Upper lobe of left lung (tissue), 6 donors: ENCODE measurements around the gene DDC. TPM values are rescaled to one million over a fixed set of nuclear protein-coding genes. Genes with fewer than 3 reads are reported as not detected.

Experiments used
- ATAC-seq, 2 donors: fragments of 200-7000 bp; cut with Tn5 transposase; one replicate each; pipeline ENCODE4 v1.9.1; 2022; ENCODE audit warnings: mild to moderate bottlenecking in 2 of 2, moderate library complexity in 2 of 2; ENCODE audit not compliant: low FRiP score in 2 of 2
- DNase-seq, 2 donors: peaks; one replicate each; pipeline ENCODE4 v3.0.0-alpha.2; 2019 to 2020
- H3K27ac ChIP-seq, 4 donors: fragments of 200-600 bp; sonication (generic); one replicate each; pipeline ENCODE4 v1.5.1; 2016 to 2019
- H3K27me3 ChIP-seq, 4 donors: fragments of 200-600 bp; sonication (generic); one replicate each; pipeline ENCODE4 v1.5.1; 2017 to 2019
- H3K36me3 ChIP-seq, 4 donors: fragments of 200-600 bp; sonication (generic); one replicate each; pipeline ENCODE4 v1.5.1; 2016 to 2019
- H3K4me1 ChIP-seq, 4 donors: fragments of 200-600 bp; sonication (generic); one replicate each; pipeline ENCODE4 v1.5.1; 2018 to 2019
- H3K4me3 ChIP-seq, 4 donors: fragments of 200-600 bp; sonication (generic); one replicate each; pipeline ENCODE4 v1.5.1; 2017 to 2019; ENCODE audit warnings: mild to moderate bottlenecking in 2 of 4, moderate library complexity in 1 of 4
- H3K9me3 ChIP-seq, 4 donors: fragments of 200-600 bp; sonication (generic); one replicate each; pipeline ENCODE4 v1.5.1; 2018 to 2019
- EP300 ChIP-seq, 4 donors: sonication (generic); formaldehyde crosslinking; IDR thresholded peaks; one replicate each; pipeline ENCODE4 v1.5.1; 2017; ENCODE audit warnings: antibody characterized with exemption in 4 of 4, control low read depth in 2 of 4
- POLR2A ChIP-seq, 4 donors: fragments of 450-650 bp; IDR thresholded peaks; one replicate each; pipeline ENCODE4 v1.5.1; 2016 to 2017; ENCODE audit warnings: antibody characterized with exemption in 4 of 4, mild to moderate bottlenecking in 2 of 4
- POLR2AphosphoS5 ChIP-seq, 2 donors: sonication (generic); formaldehyde crosslinking; IDR thresholded peaks; one replicate each; pipeline ENCODE4 v1.5.1; 2017; ENCODE audit warnings: antibody characterized with exemption in 2 of 2
- WGBS, 2 donors: methylation state at CpG; one replicate each; pipeline ENCODE4 v1.1.5; 2017 to 2018; 5-methylcytosine and 5-hydroxymethylcytosine counted together
- total RNA-seq, 6 donors: library from RNA; depleted of rRNA in 4 of 6; stranded (reverse); fragments of >200 nt in 4 of 6; gene quantifications; one replicate each; pipeline versions ENCODE4 v1.1.0 to v1.2.1, GENCODE V29; 2016 to 2021
- TF ChIP-seq, protein P1 (sequence below), 6 experiments: fragments of 450-650 bp in 4 of 6; fragments of 200-600 bp in 2 of 6; sonication (generic) in 2 of 6; IDR thresholded peaks; one replicate each; pipeline ENCODE4 v1.5.1; 2016 to 2019; ENCODE audit warnings: antibody characterized with exemption in 6 of 6
- donor health status: DM: no; HTN: no; CAD: no; lungs with moderate emphysema.
- donor health status: DM: no; HTN: yes; CAD: no; lungs with severe emphysema.

The DDC gene
- total RNA-seq, 6 donors from 2014 or later, result 1.2 to 2.0 (median 1.4) TPM; not detected in 1

DNA sequence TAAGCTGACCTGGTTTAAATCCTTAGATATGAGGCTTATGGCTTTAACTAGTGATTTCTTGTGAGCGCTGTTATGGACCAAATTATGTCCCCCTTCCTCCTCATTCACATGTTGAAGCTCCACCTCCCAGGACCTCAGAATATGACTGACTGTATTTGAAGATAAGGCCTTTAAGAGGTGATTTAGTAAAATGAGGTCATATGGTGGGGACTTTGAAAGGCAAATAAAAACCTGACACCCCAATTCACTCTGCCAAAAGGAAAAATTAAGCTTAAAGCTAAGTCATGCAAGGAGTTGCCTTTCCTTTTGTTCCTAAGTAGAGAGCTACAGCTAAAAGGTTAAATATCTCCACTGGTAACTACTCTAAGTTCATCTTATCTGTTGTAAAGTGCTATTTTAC lies 78.7 kb downstream of the DDC start:
- 91 to 96% methylated on average over 1 of the region's 1 CpG for WGBS, 2 donors
- ATAC-seq (no peak), DNase-seq (no peak)
- Histone ChIP-seq H3K4me1 (no peaks in the 10 kb centered on the region), H3K9me3 (no peaks in the 10 kb centered on the region), H3K27me3 (no peaks in the 10 kb centered on the region), H3K4me3 (no peak overlapping the region), H3K36me3 (no peaks in the 10 kb centered on the region), H3K27ac (no peak overlapping the region)
- no peak for TF ChIP-seq POLR2A (IDR thresholded peaks at IDR 0.05)
- TF ChIP-seq POLR2AphosphoS5 (IDR thresholded peaks at IDR 0.05), result no peak
- TF ChIP-seq, protein P1, sequence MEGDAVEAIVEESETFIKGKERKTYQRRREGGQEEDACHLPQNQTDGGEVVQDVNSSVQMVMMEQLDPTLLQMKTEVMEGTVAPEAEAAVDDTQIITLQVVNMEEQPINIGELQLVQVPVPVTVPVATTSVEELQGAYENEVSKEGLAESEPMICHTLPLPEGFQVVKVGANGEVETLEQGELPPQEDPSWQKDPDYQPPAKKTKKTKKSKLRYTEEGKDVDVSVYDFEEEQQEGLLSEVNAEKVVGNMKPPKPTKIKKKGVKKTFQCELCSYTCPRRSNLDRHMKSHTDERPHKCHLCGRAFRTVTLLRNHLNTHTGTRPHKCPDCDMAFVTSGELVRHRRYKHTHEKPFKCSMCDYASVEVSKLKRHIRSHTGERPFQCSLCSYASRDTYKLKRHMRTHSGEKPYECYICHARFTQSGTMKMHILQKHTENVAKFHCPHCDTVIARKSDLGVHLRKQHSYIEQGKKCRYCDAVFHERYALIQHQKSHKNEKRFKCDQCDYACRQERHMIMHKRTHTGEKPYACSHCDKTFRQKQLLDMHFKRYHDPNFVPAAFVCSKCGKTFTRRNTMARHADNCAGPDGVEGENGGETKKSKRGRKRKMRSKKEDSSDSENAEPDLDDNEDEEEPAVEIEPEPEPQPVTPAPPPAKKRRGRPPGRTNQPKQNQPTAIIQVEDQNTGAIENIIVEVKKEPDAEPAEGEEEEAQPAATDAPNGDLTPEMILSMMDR (IDR thresholded peaks at IDR 0.05), result no peak
- no peak for TF ChIP-seq EP300 (IDR thresholded peaks at IDR 0.05)

DNA sequence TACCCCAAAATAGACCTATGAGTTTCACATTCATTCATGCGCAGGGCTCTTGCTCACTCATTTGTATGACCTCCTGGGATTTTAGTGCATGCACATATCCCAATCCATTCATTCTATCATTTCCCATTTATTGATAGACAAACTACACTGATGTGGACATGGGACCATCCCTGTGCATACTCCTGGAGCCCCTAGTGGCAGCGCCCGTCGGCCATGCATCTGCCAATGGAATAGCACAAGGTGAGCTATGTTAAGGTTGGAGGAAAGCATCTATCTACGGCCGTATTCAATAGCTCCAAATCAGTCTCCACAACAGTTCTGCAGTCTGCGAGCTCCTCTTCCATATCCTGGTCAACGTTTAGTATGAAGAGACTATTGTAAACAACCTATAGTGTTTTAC lies 83.3 kb downstream of the DDC start:
- Histone ChIP-seq H3K4me1 (peaks cover 0 to 10% (median 3%) of the 10 kb centered on the region in 4 donors), H3K27ac (no peak overlapping the region), H3K9me3 (no peaks in the 10 kb centered on the region), H3K27me3 (no peaks in the 10 kb centered on the region), H3K36me3 (no peaks in the 10 kb centered on the region), H3K4me3 (no peak overlapping the region)
- WGBS, 2 donors, result 85 to 88% methylated on average over 8 of the region's 8 CpGs
- ATAC-seq (no peak), DNase-seq (no peak)
- TF ChIP-seq POLR2AphosphoS5 (IDR thresholded peaks at IDR 0.05) (no peak), EP300 (IDR thresholded peaks at IDR 0.05) (no peak), POLR2A (IDR thresholded peaks at IDR 0.05) (no peak)
- TF ChIP-seq, protein P1 (IDR thresholded peaks at IDR 0.05), result no peak

DNA sequence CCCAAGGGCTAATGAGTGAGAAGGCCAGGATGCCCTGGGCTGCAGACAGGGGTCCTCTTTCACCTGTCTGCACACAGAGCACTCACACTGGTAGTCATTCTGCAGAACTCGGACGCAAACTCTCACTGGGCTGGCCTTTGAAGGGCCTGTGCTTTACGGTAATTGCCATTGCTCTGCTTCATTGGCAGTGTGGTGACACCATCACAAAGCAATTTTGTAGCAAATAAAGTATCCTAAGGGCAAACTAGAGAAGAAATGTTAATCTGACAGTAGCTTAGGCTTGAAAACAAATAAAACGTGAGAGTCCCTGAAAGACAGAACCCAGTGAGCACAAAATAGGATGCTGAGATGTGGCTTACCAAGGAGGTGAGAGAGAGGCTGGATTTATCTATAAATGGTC lies 84.4 kb downstream of the DDC start:
- TF ChIP-seq, protein P1 (IDR thresholded peaks at IDR 0.05), result no peak
- no peak for TF ChIP-seq POLR2AphosphoS5 (IDR thresholded peaks at IDR 0.05)
- TF ChIP-seq POLR2A (IDR thresholded peaks at IDR 0.05), result no peak
- TF ChIP-seq EP300 (IDR thresholded peaks at IDR 0.05), result no peak
- WGBS, 2 donors, result 49 to 60% methylated on average over 2 to 4 of the region's 4 CpGs
- ATAC-seq, result peak in 1 of 2 donors; percentile 38

DNA sequence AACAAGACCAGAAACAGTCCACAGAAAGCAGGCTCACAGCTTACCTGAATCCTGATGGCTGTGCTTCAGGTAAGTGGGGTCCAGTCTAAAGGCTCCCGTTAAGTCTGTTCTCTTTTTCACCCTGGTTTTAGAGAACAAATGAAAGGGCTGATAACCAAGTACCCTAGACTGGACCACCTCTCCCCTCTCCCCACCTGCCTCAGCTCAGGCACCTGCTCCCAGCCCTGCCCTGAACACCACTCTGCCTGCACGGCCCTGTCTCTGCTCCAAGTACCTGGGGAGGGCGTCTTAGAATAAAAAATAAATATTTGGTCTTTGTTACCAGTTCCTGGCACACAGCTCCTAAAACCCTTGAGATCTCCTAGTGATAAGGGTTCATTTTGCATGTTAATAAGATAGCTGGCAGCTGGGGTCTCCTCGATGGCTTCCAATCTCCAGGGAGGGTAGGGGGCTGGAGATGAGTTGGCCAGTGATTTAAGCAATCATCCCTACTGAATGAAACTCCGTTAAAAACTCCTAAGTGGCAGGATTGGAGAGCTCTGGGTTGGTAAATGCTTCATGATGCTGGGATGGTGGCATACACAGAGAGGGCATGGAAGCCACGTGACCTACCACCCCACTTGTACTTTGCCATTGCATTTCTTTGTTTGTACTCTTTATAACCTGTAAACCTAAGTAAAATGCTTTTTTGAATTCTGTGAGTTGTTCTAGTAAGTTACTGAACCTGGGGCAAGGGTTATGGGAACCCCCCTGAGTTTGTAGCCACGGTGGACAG lies 85.3 kb downstream of the DDC start:
- TF ChIP-seq POLR2A (IDR thresholded peaks at IDR 0.05) (no peak), POLR2AphosphoS5 (IDR thresholded peaks at IDR 0.05) (no peak), EP300 (IDR thresholded peaks at IDR 0.05) (no peak)
- TF ChIP-seq, protein P1 (IDR thresholded peaks at IDR 0.05), result no peak
- 69 to 71% methylated on average over 7 of the region's 7 CpGs for WGBS, 2 donors
- no peak overlapping the region for H3K27ac ChIP-seq
- H3K4me3 ChIP-seq, result no peak overlapping the region
- no peaks in the 10 kb centered on the region for H3K36me3 ChIP-seq
- ATAC-seq (peak; percentile 24 to 57), DNase-seq (peak in 1 of 2 donors; percentile 39)
- no peaks in the 10 kb centered on the region for H3K27me3 ChIP-seq
- H3K9me3 ChIP-seq, result no peaks in the 10 kb centered on the region
- peaks cover 0 to 10% (median 3%) of the 10 kb centered on the region in 4 donors for H3K4me1 ChIP-seq

More for the DNA sequence above, 84.4 kb downstream of the DDC start:
- Histone ChIP-seq H3K27ac (no peak overlapping the region), H3K27me3 (no peaks in the 10 kb centered on the region), H3K4me1 (peaks cover 0 to 10% (median 3%) of the 10 kb centered on the region in 4 donors), H3K4me3 (no peak overlapping the region), H3K9me3 (no peaks in the 10 kb centered on the region), H3K36me3 (no peaks in the 10 kb centered on the region)
- DNase-seq, result no peak

DNA sequence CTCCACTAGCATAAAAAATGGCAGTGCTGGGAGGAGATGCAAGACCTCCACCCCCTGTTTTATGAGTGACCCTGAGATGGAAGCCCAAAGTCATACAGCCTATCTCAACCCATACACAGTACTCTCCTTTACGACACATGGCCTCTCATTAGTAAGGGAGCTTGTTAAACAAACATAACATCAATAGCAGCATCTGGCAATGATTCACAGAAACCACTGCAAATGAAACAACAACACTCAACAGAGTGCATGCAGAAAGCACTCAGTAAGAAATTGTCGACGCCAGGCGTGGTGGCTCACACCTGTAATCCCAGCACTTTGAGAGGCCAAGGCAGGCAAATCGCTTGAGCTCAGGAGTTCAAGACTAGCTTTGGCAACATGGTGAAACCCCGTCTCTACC lies 87.6 kb downstream of the DDC start:
- no peaks in the 10 kb centered on the region for H3K9me3 ChIP-seq
- H3K4me3 ChIP-seq, result no peak overlapping the region
- 64 to 84% methylated on average over 6 of the region's 6 CpGs for WGBS, 2 donors
- peaks cover 0 to 10% (median 3%) of the 10 kb centered on the region in 4 donors for H3K4me1 ChIP-seq
- no peak for TF ChIP-seq EP300 (IDR thresholded peaks at IDR 0.05)
- TF ChIP-seq POLR2AphosphoS5 (IDR thresholded peaks at IDR 0.05), result no peak
- TF ChIP-seq, protein P1 (IDR thresholded peaks at IDR 0.05), result no peak
- no peak for TF ChIP-seq POLR2A (IDR thresholded peaks at IDR 0.05)
- no peaks in the 10 kb centered on the region for H3K27me3 ChIP-seq
- no peaks in the 10 kb centered on the region for H3K36me3 ChIP-seq
- no peak for ATAC-seq
- no peak for DNase-seq
- H3K27ac ChIP-seq, result no peak overlapping the region
